Endometrial microvascular endothelial cells (primary cell): Measurements from ENCODE around the gene P2RX6. TPM values are rescaled to one million over a fixed set of nuclear protein-coding genes. Genes with fewer than 3 reads are reported as not detected.

Experiments used
- in situ Hi-C: cut with HindIII; loops from 2 replicates; pipeline ENCODE4 v1.10.0; 2017; ENCODE audit warnings: low sequenced_read_pairs, low pct_unique_long_range_greater_than_20kb; ENCODE audit errors: inconsistent ontology term
- total RNA-seq: library from RNA; depleted of rRNA; stranded (reverse); fragments of >200 nt; gene quantifications from one replicate; pipeline ENCODE4 v1.2.3, GENCODE V29; 2015; ENCODE audit errors: inconsistent ontology term

Gene P2RX6
- total RNA-seq, 1 donor from 2014 or later = not detected

DNA sequence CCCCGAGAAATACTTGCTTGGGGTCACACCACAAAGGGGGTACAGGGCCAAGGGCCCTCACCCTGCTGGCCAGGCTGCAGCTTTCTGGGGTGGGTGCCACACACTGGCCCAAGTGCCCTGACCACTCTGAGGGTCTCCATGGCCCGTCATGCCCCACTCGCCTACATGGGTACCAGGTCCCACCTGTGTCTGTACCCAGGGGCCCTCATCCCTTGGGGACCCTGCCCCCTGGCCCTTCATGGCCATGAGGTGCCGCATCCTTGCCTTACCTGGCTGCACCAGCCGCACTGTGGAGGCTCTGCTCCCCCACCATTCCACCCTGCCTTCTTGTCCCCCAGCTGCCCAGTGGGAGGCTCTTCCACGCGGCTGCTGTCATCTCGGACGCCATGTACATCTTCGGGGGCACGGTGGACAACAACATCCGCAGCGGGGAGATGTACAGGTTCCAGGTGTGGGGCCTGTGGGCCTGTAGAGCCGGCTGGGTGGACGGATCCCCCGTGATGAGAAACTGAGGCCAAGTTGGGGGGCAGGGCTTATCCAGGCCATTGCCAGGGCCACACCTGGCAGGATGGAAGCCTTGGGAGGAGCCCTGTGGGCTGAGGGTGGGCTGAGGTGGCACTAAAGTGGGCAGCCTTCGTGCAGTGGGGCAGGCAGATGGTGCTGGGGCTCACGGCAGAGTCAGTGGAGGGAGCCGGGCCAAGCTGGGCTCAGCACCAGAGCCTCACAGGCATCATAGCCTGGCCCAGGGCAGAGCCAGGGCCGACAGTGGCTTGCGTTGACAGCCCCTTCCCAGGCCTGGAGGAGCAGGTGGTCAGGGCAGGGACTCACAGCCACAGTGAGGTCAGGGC lies 22.3 kb upstream of the P2RX6 start:
- in situ Hi-C loops = no loop called here

DNA sequence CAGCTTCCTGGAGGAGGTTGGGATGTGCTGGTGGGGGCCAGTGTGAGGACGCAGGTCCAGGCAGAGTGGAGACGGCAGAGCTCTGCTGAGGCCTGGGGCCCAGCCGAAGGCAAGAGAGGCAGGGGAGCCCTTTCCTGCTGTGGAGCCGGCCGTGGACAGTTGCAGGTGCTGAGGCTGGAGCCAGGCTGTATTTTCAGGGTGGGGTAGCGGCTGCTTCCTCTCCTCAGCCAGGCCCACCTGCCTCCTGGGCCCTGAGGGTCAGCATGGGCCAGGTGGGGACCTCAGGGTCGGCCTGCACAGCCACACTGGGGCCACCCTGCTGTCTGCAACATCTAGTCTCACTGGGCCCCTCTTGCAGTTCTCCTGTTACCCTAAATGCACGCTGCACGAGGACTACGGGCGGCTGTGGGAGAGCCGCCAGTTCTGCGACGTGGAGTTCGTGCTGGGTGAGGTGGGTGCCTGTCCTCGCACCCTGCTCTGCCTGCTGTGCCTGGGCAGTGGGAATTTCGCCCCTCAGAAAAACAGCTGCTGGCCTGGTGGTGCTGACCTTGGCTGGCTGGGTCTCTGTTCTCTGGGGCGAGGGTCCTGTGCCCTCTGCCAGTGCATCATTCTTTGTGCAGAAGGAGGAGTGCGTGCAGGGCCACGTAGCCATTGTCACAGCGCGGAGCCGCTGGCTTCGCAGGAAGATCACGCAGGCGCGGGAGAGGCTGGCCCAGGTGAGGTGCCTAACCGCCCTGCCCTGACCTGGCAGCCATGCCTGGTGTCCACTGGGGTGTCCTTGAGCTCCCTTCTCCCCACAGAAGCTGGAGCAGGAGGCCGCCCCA lies 21.4 kb upstream of the P2RX6 start:
- in situ Hi-C loops = no loop called here

DNA sequence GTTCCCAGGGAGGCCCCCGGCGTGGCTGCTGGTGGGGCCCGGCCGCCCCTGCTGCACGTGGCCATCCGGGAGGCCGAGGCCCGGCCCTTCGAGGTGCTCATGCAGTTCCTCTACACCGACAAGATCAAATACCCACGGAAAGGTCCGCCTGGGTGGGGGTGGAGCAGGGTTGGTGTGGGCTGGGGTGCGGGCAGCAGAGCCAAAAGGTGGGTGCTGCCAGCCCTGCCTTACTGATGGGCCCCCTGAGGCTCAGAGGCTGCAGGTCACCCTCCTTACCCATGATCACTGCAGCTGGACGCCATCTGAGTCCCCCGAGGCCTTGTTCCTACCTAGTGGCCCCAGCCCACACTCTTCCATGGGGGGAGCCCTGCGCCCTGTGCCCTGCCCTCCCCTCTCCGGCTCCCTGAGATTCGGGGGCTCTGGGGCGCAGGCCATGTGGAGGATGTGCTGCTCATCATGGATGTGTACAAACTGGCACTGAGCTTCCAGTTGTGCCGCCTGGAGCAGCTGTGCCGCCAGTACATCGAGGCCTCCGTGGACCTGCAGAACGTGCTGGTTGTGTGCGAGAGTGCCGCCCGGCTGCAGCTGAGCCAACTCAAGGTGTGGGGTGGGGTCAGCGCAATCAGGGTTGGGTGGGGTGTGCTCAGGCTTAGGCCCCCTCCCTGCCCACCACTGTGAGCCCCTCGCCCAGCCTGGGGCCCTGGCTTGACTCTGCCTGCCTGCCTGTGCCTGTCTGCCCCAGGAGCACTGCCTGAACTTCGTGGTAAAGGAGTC lies 20.6 kb upstream of the P2RX6 start:
- in situ Hi-C loops = no loop called here

DNA sequence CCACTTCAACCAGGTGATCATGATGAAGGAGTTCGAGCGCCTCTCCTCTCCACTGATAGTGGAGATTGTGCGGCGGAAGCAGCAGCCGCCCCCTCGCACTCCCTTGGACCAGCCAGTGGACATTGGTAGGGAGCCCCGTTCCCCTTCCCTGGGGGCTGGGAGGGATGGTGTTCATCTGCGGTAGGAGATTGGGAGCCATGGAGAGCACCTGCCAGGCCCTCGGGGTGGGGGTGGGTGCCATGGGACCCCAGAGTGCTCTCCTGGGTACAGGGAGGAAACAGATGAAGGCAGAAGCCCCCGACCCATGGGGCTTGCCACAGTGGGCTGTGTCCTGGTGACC lies 20.1 kb upstream of the P2RX6 start:
- in situ Hi-C loops = no loop called here

DNA sequence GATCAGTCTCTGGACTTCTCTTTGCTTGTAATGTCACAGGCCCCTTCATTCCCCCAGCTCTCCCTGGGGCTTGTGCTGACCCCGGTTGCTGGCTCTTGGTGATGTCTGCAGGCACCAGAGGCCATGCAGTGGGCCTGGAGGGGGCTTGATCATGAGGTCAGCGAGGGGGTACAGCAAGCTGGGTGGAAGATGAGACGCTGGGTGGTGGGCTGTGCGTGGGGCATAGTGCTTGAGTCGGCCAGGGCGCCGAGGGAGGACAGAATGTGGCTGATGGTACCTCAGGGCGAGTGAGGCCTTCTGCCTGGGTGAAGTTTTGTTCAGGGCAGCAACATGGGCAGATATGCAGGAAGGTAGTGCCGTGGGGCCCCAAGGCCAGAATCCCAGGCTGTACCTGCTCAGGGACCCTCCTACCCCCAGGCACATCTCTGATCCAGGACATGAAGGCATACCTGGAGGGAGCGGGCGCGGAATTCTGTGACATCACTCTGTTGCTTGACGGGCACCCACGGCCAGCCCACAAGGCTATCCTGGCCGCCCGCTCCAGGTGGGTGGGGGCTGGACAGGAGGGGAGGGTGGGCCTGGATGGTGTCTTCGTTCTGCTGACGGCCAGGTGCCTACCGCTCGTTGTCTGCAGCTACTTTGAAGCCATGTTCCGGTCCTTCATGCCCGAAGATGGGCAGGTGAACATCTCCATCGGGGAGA lies 19.5 kb upstream of the P2RX6 start:
- in situ Hi-C loops = no loop called here

DNA sequence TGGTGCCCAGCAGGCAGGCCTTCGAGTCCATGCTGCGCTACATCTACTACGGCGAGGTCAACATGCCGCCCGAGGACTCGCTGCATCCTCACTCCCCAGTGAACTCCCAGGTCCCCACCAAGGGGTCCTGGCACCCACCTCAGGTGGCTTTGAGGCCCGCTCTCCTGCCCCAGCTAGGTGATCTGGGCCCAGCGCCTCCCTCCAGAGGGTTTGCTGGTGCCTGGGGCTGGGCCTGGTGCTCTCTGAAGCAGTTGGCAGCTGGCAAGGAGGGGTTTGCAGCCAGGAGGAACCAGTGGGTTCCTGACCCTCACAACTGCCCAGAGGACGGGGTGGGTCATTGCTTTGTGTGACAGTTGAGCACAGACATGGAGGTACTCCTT lies 18.9 kb upstream of the P2RX6 start:
- in situ Hi-C loops = no loop called here

DNA sequence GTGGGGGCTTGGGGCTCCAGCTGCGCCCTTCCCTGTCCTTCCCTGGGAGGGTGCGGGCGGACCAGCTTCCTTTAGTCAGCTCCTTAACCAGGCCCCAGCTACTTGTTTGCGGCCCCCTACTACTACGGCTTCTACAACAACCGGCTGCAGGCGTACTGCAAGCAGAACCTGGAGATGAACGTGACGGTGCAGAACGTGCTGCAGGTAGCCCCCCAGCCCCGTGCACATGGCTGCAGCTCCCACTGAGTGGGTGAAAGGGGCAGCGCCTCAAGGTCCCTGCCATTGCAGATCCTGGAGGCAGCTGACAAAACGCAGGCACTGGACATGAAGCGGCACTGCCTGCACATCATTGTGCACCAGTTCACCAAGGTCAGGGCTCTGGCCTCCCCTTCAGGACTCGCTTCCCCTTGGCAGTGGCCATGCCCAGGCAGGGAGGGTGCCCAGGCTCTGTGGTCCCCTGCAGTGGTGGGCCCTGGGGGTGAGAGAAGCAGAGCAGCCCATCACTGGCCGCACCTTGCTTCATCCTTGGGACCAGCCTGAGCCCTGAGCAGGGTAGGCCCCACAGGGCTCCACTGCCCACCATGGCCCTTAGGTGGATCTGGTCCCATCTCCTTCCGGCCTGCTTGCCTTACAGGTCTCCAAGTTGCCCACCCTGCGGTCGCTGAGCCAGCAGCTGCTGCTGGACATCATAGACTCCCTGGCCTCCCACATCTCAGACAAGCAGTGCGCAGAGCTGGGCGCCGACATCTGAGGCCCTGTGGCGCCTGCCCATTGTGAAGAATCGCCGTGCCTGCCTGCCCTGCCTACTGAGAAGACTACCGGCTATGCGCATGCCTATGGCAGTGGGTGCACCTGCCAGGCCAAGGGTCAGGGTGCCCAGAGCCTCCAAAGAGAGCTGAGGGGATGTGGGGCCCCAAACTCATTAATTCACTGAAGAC lies 18.1 kb upstream of the P2RX6 start:
- in situ Hi-C loops = no loop called here

DNA sequence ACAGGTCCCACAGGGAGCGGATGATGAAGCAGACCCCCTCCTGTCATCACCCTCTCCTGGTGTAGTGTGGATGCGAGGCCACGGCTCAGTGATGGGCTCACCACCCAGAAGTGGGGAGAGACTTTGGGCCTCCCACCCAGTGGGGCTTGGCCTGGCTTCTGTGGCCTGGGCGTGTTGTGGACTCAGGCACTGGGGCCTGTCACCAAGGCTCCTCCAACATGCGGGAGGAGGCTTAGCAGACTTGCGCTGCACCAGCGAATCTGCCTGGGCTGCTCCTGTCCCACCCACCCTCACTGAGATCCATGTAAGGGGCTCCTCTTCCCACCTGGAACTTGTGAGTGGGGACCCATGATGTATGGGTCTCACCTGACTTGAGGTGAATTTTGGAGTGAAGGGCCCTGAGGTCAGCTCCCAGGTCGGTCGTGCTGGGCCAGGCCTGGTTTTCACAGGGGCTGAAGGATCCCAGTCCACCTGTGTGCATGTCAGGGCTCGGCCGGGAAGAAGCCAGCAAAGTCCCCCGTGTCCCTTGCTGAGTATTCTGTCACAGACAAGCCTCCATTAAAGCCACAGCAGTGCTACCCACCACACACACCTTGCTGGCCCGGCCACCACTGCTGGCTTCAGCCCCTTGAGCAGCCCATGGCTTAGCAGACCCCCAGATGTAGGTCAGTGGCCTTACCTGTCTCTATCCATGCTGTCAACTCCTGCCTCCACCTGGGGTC lies 17.3 kb upstream of the P2RX6 start:
- in situ Hi-C loops = no loop called here

DNA sequence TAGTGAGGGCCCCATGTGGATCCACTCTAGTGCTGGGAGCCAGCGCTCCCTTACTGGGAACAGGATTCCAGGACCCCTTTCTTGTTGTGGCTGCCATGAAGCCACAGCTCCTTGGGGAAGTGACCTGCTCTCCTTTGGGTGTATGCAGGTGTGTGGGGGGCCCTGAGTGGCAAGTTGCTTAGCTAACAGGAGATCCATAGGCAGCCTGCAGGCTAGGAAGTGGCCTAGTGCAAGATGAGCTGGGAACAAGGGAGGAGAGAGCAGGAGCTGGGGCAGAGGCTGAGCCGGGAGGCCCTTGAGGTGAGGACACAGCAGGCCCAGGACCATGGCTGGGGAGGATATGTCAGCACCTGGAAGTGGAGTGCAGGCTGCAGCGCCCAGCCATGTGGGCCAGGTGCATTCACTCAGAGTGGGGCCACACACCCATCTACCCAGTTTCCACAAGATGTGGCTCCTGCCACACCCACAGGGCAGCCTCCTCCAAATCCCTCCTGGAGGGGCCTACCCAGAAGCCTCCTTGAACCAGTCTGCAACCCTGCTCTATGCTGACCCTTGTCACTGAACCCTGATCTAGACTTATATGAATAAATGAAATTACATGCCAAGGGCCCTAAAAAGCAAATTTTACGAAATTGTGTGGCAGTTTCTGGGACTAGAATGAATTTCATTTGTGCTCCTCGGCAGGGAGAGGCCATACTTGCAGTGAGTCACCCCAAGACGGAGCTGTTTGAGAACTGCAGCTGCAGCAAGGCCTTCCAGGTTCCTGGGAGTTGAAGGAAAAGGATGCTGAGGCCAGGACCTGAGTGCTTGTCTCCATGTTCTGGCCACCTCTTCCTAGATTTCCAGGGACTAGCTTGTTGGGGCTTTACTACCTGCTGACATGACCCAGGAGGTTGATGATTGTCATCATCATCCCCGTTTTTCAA lies 16.3 kb upstream of the P2RX6 start:
- in situ Hi-C loops = no loop called here

DNA sequence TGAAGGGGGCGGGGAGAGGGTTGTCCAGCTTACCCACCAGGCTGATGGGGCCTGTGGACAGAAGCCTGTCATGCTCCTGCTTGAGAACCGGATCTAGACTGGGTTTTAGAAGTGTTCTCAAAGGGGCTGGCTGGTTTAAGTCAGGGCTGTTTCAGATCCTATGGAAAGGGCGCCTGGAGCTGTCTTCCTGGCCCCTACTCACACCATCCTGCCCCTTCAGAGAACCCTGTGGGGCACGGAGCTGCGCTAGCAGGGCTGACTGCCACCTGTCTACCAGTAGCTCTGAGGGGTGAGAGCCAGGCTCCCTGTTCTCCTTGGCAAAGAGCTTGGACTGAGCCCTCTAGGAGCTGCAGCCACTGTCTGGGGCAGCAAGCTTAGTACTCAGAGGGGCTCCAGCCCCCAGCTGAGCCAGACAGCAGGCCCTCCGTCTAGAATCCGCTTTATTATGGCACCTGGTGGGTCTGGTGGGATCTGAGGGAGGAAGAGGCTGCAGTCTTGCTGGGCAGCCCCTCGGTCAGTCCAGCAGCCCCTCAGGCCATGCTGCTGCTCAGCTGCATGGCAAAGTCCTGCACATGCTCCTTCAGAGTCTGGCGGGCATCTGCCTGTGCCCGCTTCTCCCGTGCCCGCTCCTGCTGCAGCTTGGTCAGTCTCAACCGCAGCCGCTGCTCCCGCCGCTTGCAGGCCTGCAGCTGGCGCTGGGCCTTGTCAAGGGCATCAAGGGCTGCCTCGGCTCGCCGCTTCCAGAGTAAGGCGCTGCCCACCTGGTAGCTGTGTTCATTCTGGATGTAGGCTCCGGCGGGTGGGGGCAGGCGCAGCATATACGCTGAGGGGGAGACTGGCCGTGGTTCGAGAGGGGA lies 15.4 kb upstream of the P2RX6 start:
- in situ Hi-C loops = no loop called here

DNA sequence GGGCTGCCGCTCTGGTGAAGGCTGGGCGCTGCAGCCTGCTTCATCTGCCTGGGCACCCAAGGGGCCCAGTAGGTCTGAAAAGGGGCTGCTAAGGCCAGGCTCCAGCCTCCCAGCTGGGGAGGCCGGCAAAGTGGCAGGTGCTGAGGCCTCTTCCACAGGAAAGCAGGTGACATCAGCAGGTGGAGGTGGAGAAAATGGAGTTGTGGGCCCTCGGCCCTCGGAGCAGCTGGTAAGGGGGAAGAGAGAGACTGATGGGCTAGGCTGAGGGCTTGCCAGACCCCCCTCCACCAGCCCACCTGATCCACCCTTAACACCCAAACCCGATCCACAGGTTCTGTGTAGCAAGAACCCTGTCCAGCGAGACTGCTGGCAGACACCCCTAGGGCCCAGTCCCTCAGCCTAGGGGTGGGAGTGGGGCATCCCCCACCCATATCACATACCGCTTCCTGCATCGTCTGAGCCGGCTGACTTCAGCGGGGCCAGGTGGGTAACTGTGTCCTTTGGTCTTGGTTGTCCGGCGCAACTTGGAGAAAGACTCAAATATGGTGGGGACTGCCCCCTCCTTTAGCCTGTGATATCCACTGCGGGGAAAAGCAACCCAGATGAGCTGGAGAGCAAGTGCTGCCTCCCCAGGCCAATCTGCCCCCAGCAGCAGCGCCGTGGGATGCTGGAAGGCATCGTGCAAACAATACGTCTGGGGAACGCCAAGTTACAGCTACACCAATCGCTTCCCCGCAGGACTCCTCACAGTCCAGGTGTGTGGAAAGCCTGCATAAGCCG lies 14.6 kb upstream of the P2RX6 start:
- in situ Hi-C loops = no loop called here

DNA sequence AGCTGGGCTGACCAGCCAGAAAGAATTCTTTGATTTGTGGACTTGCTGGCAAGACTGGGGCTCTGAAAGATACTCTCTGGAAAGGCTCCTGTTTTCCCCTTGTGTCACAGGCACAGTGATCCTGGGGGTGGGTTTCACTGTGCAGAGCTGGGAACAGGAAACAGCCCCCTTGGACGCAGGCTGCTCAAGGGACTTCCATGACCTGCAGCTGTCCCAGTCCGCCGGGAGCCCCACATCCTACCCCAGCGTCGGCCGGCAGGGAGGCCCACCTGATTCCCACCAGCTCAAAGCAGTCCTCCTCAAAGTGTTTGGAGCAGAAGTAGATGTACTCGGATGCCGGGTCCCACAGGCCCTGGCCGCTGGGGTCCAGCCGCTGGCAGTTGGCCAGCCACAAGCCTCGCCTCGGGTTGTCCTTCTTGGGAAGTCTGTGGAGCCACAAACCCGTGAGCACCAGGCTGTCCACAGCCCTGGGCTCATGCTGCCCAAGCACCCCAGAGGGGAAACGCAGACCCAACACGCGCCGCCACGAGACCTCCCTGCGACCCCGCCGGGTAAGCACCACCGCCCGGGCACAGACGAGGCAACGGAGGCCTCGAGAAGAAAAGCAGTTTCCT lies 13.9 kb upstream of the P2RX6 start:
- in situ Hi-C loops = no loop called here

DNA sequence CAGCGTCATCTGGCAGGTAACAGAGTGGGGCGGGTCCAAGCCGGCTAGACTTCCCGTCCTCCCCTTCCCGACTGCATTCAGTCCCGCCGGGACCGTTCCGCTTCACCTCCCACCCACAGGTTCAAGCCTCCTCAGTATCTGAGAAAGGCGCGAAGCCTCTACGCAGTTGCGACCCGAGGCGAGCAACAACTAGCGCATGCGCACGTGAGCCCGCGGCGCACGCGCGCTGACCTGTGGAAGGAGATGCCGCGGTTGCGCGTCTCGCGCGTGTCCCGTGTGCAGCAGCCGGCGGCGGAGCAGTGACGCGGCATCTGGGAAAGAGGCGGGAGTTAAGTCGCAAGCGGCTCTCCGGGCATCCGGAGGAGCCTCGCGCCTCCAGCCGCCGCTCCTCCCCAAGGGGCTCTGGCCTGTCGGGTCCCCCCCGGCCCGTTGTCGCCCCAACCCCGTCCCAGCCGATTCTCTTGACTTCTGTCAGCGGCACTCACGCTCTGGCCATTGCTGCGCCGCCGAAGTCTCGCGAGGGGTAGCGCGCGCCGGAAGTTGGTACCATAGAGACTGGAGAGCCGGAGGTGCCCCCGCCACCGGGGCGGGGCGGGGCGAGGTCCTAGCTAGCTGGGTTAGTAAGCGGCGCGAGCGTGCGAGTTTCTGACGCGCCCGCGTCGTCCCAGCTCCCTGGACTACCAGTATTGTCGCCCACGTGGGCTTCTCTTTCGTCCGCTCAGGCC lies 13.2 kb upstream of the P2RX6 start, which contains the start of gene THAP7:
Gene THAP7, minus strand, starts transcription at position 518 of the 725 bp plus-strand sequence. Its CDS starts 207 bp downstream, at position 311.
- in situ Hi-C loops = no loop called here

DNA sequence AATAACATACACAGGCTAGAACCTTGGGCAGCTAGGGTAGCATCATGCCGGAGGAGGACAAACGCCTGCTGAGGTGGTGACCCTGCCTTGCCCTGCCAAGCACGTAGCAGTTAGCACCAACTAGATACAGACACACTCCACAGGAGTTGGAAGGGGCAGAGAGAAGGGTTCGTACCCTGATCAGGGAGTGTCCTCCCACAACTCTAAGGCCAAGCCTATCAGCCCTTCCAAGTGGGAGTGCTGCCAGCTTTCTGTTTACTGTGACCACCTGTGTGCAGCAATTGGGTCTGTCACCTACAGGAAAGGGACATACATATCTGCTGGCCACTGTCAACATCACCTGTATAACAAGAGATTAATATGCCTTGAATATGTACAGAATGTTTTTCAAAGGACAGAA lies 11.2 kb upstream of the P2RX6 start:
- in situ Hi-C loops = no loop called here
